Measurements from ENCODE around the gene CTSK.
"Not testable (repeated sequence)": the region's sequence is repeated elsewhere in the genome, so short reads cannot be mapped to it uniquely, and the experiment has no call there.

CTSK gene

DNA sequence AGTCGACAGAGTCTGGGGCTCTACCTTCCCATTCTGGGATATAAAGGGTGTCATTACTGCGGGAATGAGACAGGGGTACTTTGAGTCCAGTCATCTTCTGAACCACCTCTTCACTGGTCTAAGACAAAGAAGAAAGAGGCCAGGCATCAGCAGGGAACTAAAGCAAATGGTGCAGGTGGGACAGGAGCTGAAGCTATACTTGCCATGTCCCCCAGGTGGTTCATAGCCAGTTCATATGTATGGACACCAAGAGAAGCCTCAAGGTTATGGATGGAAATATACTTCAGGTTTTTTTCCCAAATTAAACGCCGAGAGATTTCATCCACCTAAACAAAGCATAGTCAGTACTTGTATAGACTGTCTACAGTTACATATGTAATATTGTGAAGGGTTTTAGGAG lies 2.2 kb downstream of the CTSK start:
- DNase-seq (ENCODE audit: low read depth): no peak

- DNase-seq (ENCODE audit: low read depth): peak; percentile 25
Measured at GRCh38 chr1:150804671-150805070, 3.4 kb downstream of the CTSK start.

DNA sequence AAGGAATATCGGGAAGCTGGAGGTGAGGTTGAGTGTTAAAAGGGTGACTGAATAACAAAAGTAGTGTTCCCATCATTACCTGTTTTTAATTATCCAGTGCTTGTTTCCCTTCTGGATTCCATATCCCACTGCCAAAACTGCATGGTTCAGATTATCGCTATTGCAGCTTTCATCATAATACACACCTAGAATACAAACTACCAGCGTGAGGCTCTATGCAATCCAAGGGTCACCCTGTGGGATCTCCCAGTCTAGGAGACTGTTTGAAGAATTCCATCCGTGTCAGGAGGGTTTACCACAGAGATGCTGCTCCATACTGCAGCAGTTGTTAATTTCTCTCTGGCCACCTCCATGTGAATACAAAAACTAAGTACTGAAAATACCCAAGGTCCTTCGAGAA lies 9.0 kb downstream of the CTSK start:
- no peak for DNase-seq (ENCODE audit: low read depth)

- no peak for DNase-seq (ENCODE audit: low read depth)
Measured at GRCh38 chr1:150798525-150798924, 9.5 kb downstream of the CTSK start.

DNA sequence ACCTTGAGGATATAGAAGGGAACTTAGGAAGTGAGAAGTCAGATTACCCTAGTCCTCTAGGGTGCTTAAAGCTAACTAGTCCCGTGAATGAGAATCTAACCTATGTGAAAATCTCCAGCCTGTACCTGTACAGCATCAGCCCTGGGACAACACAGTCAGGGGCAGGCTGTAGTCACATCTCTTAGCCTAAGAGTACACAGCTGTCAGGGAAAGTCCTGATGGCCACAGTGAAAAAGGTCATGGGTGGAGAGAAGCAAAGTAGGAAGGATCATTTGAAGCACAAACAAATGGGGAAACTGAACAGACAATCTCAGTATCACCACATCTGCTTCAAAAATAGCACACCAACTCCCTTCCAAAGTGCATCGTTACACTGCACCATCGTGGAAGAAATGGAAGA lies 11.7 kb downstream of the CTSK start:
- no peak for DNase-seq (ENCODE audit: low read depth)

DNA sequence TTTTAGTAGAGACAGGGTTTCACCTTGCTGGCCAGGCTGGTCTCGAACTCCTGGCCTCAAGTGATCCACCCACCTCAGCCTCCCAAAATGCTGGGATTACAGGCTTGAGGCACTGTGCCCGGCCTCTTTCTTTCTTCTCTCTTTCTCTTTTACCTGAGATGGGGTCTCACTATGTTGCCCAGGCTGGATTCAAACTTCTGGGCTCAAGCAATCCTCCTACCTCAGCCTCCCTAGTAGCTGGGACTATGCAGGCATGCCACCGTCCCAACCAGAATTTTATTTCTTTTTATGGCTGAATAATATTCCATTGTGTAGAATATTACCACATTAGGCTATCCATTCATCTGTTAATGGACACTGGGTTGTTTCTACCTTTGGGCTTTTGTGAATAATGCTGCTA lies 14.3 kb downstream of the CTSK start:
- DNase-seq (ENCODE audit: low read depth): not testable (repeated sequence)

DNA sequence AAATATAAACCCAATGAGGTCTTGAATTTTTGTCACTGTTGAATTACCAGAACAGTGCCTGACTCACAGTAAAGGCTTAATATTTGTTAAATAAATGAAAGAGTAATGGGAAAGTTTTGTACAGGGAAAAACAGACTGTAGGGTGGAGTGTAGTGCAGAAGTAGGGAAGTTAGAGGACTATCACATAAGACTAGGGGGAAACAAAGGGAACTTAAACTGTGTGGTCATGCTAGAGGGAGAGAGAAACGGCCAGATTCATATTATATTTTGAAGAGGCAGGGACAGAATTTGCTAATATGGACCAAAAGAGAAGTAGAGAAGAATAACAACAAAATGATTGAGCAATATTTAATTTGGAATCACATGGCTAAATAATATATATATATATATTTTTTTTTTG lies 14.8 kb downstream of the CTSK start:
- no peak for DNase-seq (ENCODE audit: low read depth)

DNA sequence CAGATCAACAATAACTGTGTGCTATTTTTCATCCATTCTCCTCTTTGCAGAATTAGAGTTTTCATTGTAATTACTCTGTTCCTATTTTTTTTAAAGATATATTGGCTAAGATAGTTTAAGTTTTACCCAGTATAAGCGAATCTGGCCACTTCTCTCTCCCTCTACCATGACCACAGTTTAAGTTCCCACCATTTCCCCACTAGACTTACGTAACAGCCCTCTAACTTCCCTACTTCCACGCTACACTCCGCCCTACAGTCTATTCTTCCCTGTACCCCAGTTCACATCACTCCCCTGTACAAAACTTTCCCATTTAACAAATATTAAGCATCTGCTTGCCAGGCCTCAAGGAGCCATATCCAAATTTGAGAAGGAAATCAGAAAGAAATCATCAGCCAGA lies 16.5 kb downstream of the CTSK start:
- no peak for DNase-seq (ENCODE audit: low read depth)

DNA sequence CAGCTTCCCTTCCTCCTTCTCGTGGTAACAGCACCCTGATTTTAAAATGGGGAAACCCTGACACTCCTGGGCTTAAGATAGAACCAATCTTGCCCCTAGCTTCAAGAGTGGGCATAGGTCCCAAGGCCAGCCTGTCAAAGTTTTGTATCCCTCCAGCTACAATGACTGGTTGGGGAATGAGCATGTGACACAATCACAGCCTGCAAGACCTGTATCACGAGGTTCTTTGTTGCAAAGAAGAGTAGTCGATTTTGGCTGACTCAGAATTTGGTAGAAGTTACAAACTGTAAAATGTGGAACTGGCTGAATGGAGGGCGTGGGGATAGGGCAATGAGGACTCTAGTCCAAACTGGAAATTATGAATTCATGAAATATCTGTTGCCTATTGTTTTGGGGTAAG lies 18.7 kb downstream of the CTSK start:
- DNase-seq (ENCODE audit: low read depth): no peak

DNA sequence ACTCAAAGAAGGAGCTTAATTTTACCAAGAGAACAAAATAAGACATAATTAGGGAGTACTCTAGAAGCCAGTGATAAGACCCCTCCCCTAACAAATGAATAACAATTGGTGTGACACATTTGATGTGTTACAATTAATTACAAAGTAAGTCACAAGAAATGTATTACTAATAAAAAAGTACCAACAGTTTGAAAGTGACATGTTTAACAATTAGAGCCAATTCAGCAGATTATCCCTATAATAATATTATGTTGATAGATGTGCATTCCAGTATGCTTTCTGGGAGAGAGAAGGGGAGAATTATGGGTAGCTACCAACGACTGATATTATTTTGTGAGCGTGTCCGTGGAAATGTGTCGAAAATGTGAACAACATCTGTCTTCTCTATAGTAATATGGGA lies 19.1 kb downstream of the CTSK start:
- DNase-seq (ENCODE audit: low read depth): no peak

- DNase-seq (ENCODE audit: low read depth): no peak
Measured at GRCh38 chr1:150787455-150787854, 20.6 kb downstream of the CTSK start.

DNA sequence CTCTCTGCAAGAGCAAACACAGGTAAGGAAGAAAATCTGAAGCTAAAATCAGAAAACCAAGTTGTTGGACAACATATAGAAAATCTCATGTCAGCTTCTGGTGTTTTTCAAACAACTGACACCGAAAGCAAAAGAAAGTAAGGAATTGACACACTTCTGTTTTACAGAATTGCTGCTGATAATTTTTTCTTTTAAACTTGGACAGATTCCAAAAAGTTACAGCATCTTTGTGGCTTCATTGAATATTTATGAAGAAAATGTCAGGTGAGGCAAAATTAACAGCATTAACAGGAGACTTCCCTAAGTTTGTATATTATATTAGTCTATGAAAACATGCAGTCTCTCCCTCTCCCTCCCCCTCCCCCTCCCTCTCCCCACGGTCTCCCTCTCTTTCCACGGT lies 27.6 kb downstream of the CTSK start:
- no peak for DNase-seq (ENCODE audit: low read depth)

DNA sequence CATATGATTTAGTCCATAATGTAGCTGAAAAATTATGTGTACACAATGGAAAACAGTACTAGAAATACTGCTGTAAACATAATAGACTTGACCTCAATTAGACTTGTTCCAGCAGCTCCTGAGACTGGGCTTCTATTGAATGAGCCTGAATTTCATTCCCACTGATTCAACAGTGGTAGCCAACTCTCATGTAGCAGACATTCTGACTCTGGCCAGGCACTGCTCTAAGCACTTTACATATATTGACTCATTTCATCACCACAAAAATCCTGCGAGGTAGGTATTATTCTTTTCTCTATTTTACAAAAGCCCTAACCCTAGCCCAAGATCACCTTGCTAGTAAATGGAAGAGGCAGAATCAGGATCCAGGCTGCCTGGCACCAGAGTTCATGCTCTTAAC lies 29.7 kb downstream of the CTSK start:
- DNase-seq (ENCODE audit: low read depth): no peak

GRCh38 chr1:150777544-150777943 lies 30.5 kb downstream of the CTSK start:
- no peak for DNase-seq (ENCODE audit: low read depth)

- not testable (repeated sequence) for DNase-seq (ENCODE audit: low read depth)
Measured at GRCh38 chr1:150775931-150776505, 32.0 kb downstream of the CTSK start.

GRCh38 chr1:150775276-150775675 lies 32.8 kb downstream of the CTSK start:
- DNase-seq (ENCODE audit: low read depth): no peak

GRCh38 chr1:150772326-150772725 lies 35.7 kb downstream of the CTSK start:
- DNase-seq (ENCODE audit: low read depth): no peak

DNA sequence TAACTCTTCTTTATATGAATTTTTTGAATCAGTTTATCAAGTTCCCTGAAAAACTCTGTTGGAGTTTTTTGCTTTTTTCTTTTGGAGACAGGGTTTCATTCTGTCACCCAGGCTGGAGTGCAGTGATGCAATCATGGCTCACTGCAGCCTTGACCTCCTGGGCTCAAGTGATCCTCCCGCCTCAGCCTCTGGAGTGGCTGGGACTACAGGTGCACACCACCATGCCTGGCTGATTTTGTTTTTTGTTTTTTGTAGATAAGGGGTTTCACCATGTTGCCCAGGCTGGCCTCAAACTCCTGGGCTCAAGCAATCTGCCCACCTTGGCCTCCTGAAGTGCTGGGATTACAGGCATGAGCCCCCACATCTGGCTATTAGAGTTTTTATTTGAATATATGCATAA lies 40.4 kb downstream of the CTSK start:
- DNase-seq (ENCODE audit: low read depth): not testable (repeated sequence)

DNA sequence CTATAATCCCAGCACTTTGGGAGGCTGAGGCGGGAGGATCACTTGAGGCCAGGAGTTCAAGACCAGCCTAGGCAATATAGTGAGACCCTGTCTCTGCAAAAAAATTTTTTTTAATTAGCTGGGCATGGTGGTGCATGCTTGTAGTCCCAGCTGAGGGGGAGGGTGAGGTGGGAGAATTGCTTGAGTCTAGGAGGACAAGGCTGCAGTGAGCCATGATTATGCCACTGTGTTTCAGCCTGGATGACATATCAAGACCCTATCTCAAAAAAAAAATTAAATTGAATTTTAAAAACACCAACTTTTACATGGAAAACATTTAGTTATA lies 42.1 kb downstream of the CTSK start:
- not testable (repeated sequence) for DNase-seq (ENCODE audit: low read depth)

- DNase-seq (ENCODE audit: low read depth): no peak
Measured at GRCh38 chr1:150765296-150765976, 42.6 kb downstream of the CTSK start, which contains the start of gene CTSS. Gene CTSS (minus strand): TSS chr1:150765778. CDS start chr1:150764763, 1,015 bp downstream.

DNA sequence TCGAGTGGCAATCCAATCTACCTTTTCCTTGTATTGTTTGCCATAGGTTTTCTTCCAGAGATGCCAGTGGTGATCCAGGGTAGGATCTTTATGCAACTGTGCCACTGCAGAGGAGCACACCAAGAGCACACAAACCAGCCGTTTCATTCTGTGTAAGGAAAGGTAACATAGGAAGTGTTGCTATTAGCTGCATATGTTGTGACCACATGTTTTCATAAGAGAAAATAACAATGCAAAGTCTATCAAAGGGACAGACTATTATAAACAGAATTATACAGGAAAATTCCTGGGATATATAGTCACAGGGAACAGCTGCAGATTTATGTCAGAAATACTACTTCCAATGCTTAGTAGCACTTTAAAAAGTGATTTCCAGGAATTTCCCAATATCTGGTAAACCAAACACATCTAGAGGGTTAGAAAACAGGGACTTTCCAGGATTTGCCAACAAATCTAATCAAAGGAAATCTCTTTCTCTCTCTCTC lies 43.4 kb downstream of the CTSK start:
- peak; percentile 61 for DNase-seq (ENCODE audit: low read depth)

DNA sequence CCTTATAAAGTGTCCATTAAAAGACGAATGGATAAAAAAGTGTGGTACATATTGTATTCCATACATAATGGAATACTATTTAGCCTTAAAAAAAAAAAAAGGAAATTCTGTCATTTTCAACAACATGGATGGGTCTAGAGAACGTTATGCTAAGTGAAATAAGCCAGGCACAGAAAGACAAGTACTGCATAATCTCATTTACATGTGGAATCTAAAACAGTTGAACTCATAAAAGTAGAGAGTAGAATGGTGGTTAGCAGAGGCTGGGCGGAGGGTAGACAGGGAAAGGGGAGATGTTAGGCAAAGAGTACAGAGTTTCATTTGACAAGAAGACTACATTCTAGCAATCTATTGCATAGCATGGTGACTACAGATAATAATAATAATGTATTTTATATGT lies 45.0 kb downstream of the CTSK start:
- no peak for DNase-seq (ENCODE audit: low read depth)

DNA sequence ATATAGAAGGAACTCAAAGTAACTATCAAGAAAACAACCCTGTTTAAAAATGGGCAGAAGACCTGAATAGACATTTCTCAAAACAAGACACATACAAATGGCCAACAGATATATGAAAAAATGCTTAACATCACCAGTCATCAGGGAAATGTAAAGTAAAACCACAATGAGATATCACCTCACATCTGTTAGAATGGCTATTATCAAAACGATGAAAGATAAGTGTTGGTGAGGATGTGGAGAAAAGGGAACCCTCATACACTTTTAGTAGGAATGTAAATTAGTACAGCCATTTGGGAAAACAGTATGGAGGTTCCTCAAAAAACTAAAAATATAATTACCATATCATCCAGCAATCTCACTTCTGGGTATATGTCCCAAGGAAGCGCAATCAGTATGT lies 45.5 kb downstream of the CTSK start:
- DNase-seq (ENCODE audit: low read depth): no peak

DNA sequence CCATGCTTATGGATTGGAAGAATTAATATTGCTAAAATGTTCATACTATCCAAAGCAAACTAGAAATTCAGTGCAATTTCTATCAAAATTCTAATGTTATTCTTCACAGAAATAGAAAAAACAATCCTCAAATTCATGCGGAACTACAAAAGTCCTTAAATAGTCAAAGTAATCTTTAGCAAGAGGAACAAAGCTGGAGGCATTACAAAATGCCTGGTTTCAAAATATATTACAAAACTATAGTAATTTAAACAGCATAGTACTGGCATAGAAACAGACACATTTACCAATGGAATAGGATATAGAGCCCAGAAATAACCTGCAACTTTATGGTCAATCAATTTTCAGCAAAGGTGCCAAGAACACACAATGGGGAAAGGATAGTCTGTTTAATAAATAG lies 46.3 kb downstream of the CTSK start:
- no peak for DNase-seq (ENCODE audit: low read depth)
